Mammary epithelial cell (primary cell): ENCODE data around the gene TECTB.

ENCODE experiments used
- CTCF ChIP-seq, 2 donors: IDR thresholded peaks in 1 of 2; conservative IDR thresholded peaks in 1 of 2; 2 replicates each; pipeline ENCODE4 v1.5.1; 2011 to 2012; ENCODE audit warnings: inconsistent platforms in 2 of 2, low read length in 2 of 2, mild to moderate bottlenecking in 2 of 2, control low read depth in 1 of 2, low read depth in 1 of 2; ENCODE audit not compliant: insufficient read depth in 1 of 2; ENCODE audit errors: extremely low read depth in 1 of 2
- EZH2 ChIP-seq: IDR thresholded peaks from 2 replicates; pipeline ENCODE4 v1.6.1; 2012; ENCODE audit warnings: low read length, inconsistent platforms, borderline replicate concordance

GRCh38 chr10:112271982-112272381 is 11.2 kb upstream of the TECTB start:
- no peak for TF ChIP-seq CTCF (conservative IDR thresholded peaks at IDR 0.05 in 1 of 2, IDR thresholded peaks at IDR 0.05 in 1 of 2; ENCODE audit: extremely low read depth in 1 of 2, insufficient read depth in 1 of 2, low read depth in 1 of 2, low read length in 2 of 2)
- TF ChIP-seq EZH2: no peak
